KMS-11 (cell line): Measurements from ENCODE around the gene KRTCAP2.

Source experiments
- H2AFZ ChIP-seq: fragments of 200-600 bp; sonication (generic); 2 replicates; pipeline ENCODE4 v1.6.1; 2016; ENCODE audit warnings: antibody characterized with exemption, mixed run types, low read depth
- H3K27ac ChIP-seq: fragments of 200-600 bp; sonication (generic); 2 replicates; pipeline ENCODE4 v1.6.1; 2016; ENCODE audit warnings: mild to moderate bottlenecking, mixed run types
- H3K27me3 ChIP-seq: fragments of 200-600 bp; sonication (generic); 2 replicates; pipeline ENCODE4 v1.6.1; 2017; ENCODE audit warnings: mild to moderate bottlenecking, low read depth, mixed run types, moderate library complexity; ENCODE audit not compliant: insufficient read depth
- H3K36me3 ChIP-seq: fragments of 200-600 bp; sonication (generic); 2 replicates; pipeline ENCODE4 v1.6.1; 2017; ENCODE audit warnings: mild to moderate bottlenecking, mixed run types; ENCODE audit not compliant: insufficient read depth
- H3K4me1 ChIP-seq: fragments of 200-600 bp; sonication (generic); 2 replicates; pipeline ENCODE4 v1.6.1; 2016; ENCODE audit warnings: mild to moderate bottlenecking, low read depth, mixed run types; ENCODE audit not compliant: poor library complexity, severe bottlenecking
- H3K4me2 ChIP-seq: fragments of 200-600 bp; sonication (generic); 2 replicates; pipeline ENCODE4 v1.7.0; 2016; ENCODE audit warnings: mild to moderate bottlenecking, mixed run types
- H3K4me3 ChIP-seq: fragments of 200-600 bp; sonication (generic); IDR thresholded peaks from 2 replicates; pipeline ENCODE4 v1.6.1; 2017; ENCODE audit warnings: low read depth, low read length, mixed read lengths; ENCODE audit not compliant: insufficient read depth
- H3K79me2 ChIP-seq: fragments of 200-600 bp; sonication (generic); 2 replicates; pipeline ENCODE4 v1.6.1; 2016; ENCODE audit warnings: low read depth, mixed run types; ENCODE audit not compliant: insufficient read depth
- H3K9ac ChIP-seq: fragments of 200-600 bp; sonication (generic); 2 replicates; pipeline ENCODE4 v1.6.1; 2016; ENCODE audit warnings: mild to moderate bottlenecking, mixed run types
- H4K20me1 ChIP-seq: fragments of 200-600 bp; sonication (generic); 2 replicates; pipeline ENCODE4 v1.6.1; 2016; ENCODE audit warnings: mild to moderate bottlenecking, mixed run types; ENCODE audit not compliant: insufficient read depth
- TF ChIP-seq, protein P1 (sequence below): fragments of 200-600 bp; sonication (generic); conservative IDR thresholded peaks from 2 replicates; pipeline ENCODE4 v1.6.1; 2017; ENCODE audit warnings: low read depth, mild to moderate bottlenecking, antibody characterized with exemption, low read length, moderate library complexity, mixed read lengths

KRTCAP2 gene

DNA sequence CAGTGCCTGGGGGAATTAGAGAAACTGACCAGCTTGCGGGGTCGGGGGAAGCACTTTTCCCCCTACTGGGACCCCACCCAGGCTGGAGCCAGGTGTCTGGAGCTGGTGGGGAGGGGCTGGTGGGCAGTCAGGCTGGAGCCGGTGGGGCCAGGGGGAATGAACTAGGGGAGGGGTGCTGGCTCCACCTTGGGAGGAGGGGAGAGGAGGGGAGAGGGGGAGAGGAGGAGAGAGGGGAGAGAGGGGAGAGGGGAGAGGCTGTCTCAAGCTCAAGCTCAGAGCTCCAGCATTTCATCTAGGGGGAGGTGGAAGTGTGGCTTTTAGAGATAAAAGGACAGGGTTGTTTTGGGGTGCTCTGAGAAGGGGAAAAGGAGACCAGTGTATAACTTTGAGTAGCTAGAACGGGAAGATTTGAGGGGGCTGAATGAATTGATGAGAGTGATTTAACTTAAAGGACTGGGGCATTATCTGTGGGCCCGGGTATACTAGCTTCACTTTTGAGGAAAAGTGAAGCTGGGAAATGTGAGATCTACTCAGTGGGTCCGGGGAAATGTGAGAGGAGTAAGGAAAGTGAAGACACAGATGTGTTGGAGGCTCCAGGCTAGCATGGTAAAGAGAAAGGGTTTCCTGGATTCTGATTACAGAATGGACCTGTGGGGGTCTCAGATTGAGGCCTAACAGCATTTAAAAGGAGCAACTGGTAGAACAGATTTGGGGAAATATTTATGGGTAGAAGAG is 42.7 kb downstream of the KRTCAP2 start:
- no peak overlapping the region for H3K4me3 ChIP-seq
- no peaks in the 10 kb centered on the region for H3K36me3 ChIP-seq
- no peaks in the 10 kb centered on the region for H4K20me1 ChIP-seq
- no peak overlapping the region for H3K4me2 ChIP-seq
- TF ChIP-seq, protein P1, sequence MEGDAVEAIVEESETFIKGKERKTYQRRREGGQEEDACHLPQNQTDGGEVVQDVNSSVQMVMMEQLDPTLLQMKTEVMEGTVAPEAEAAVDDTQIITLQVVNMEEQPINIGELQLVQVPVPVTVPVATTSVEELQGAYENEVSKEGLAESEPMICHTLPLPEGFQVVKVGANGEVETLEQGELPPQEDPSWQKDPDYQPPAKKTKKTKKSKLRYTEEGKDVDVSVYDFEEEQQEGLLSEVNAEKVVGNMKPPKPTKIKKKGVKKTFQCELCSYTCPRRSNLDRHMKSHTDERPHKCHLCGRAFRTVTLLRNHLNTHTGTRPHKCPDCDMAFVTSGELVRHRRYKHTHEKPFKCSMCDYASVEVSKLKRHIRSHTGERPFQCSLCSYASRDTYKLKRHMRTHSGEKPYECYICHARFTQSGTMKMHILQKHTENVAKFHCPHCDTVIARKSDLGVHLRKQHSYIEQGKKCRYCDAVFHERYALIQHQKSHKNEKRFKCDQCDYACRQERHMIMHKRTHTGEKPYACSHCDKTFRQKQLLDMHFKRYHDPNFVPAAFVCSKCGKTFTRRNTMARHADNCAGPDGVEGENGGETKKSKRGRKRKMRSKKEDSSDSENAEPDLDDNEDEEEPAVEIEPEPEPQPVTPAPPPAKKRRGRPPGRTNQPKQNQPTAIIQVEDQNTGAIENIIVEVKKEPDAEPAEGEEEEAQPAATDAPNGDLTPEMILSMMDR = no peak
- H2AFZ ChIP-seq = no peak overlapping the region
- no peak overlapping the region for H3K9ac ChIP-seq
- H3K27ac ChIP-seq = no peak overlapping the region
- H3K79me2 ChIP-seq = no peaks in the 10 kb centered on the region
- H3K4me1 ChIP-seq = peaks cover 36% of the 10 kb centered on the region
- H3K27me3 ChIP-seq = peaks cover 43% of the 10 kb centered on the region

DNA sequence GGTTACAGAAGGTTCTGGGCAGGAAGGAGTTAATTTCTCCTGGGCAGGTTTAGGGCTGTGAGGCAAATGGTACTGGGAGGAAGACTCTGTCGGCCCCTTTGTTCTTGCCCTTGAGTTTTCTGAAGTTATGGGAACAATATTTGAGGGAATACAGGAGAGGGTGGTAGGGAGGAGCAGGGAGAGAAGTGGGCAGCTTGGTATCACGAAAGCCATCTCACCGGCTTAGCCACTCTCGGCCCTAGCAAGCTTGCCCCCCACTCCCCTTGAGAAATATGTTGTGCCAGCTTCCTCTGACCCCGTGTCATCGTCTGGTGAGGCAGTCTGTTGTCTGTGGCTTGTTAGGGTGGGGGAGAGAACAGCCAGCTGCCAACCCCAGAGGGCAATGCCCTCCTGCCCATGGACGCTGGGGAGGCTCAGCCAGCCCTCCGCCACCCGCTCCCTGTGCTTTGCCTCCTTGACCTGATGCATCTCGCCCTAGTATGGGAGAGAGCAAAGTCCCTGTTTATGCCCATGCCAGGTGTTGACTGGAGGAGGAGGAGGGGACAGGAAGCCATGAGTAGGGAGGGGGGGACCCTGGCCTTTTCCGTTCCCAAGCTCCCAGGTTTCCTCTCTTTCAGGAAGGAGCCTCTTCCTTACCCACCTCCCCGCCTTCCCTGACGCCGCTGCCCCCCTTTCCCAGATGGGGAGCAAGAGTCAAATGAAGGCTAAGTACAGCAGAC is 44.2 kb downstream of the KRTCAP2 start:
- no peak overlapping the region for H3K27ac ChIP-seq

DNA sequence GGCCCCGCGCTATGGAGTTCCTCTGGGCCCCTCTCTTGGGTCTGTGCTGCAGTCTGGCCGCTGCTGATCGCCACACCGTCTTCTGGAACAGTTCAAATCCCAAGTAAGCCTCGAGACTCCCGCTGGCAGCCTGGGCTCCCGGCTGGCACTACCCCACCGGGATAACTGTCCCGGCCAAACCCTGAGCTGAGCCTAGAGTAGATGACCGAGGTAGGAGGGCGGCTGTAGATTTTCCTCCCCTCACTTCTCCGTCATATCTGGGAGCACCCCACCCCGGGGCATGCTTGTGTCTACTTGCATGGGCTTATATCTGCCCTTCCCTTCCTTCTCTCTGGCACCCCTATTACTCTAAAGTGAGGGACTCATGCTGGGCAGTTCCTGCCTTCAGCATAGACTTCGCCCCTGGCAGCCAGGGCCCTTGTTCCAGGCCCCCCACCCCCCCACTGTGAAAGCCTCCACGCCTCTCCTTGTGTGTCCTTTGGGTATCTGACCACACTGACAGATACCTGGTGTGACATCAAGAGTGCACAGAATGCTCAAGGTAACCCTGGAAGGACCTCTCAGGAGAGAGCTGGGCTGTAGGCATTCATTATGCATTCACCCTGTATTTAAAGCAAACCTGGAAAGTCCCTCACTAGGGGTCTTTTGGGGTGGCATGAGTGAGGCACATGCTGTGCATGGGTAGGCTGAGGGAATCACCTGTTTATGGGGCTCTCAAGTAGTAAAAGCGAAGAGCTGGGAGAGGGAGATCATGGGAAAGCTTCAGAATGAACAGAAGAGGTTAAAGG is 44.9 kb downstream of the KRTCAP2 start:
- Histone ChIP-seq H3K27ac (no peak overlapping the region), H3K4me2 (peak overlapping the region; percentile 89), H4K20me1 (no peaks in the 10 kb centered on the region), H3K4me3 (no peak overlapping the region), H2AFZ (peak overlapping the region; percentile 72), H3K4me1 (peaks cover 26% of the 10 kb centered on the region), H3K79me2 (no peaks in the 10 kb centered on the region), H3K9ac (no peak overlapping the region), H3K36me3 (no peaks in the 10 kb centered on the region), H3K27me3 (peaks cover 66% of the 10 kb centered on the region)
- TF ChIP-seq, protein P1 = no peak

More for the DNA sequence above, 44.2 kb downstream of the KRTCAP2 start:
- Histone ChIP-seq H3K79me2 (no peaks in the 10 kb centered on the region), H2AFZ (no peak overlapping the region), H4K20me1 (no peaks in the 10 kb centered on the region), H3K9ac (no peak overlapping the region), H3K4me2 (peak overlapping the region; percentile 89; the same call in 1 of the 2 replicates), H3K4me1 (peaks cover 26% of the 10 kb centered on the region), H3K36me3 (no peaks in the 10 kb centered on the region), H3K4me3 (no peak overlapping the region), H3K27me3 (peaks cover 58% of the 10 kb centered on the region)
- TF ChIP-seq, protein P1 = no peak

DNA sequence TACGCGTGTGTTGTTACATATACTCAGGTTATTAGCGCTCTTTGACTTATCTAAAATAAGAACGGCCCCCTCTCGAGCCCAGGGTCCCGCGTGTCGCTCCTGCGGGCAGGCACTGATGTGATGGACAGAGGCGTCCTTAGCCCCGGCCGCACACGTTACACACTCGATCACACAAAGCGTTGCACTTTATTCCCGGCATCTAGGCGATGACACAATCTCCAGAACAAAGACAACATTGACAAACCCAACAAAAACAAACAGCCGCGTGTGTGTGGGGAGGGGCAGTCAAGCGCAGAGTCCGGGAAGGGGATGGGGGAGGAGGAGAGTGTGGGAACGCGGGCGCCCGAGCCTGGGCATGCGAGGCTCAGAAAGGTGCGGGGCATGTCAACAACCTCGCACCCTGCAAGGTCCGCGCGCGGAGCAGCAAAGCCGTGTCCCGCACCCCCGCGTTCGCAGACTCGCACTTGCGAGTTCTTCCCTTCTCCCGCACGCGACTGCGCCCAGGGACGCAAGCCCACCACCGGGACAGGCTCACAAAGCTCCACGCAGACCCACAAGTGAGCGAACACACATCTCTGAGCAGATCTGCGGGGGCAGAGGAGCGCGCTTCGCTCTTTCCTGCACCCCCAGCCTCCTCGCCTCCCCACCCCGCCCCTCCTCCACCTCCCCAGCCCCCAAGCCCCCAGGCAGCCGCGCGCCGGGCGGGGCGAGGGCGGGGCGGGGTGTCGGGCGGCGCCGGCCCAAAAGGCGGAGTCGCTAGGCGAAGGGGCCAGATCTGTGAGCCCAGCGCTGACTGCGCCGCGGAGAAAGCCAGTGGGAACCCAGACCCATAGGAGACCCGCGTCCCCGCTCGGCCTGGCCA is 45.8 kb downstream of the KRTCAP2 start, which contains the start of gene EFNA1:
TSS of gene EFNA1 (plus strand) at position 772 of the 862 bp plus-strand sequence. CDS start 102 bp downstream, outside the sequence.
- peaks cover 74% of the 10 kb centered on the region for H3K27me3 ChIP-seq
- TF ChIP-seq, protein P1 = no peak
- H3K4me1 ChIP-seq = peaks cover 26% of the 10 kb centered on the region

More for the DNA sequence above, 45.8 kb downstream of the KRTCAP2 start, which contains the start of gene EFNA1:
- H3K4me3 ChIP-seq = peak within 1 kb of the TSS; percentile 88
- H4K20me1 ChIP-seq = no peaks in the 10 kb centered on the region
- peak within 1 kb of the TSS; percentile 72 for H2AFZ ChIP-seq
- no peaks in the 10 kb centered on the region for H3K79me2 ChIP-seq
- no peaks in the 10 kb centered on the region for H3K36me3 ChIP-seq
- no peak within 1 kb of the TSS for H3K27ac ChIP-seq
- peak within 1 kb of the TSS; percentile 89 for H3K4me2 ChIP-seq
- H3K9ac ChIP-seq = no peak within 1 kb of the TSS
